GM12892 (cell line): ENCODE results near the gene C22orf15.
A peak's percentile ranks its signal among the peaks of the same experiment; 100 is the strongest.

ENCODE experiments used
- DNase-seq: peaks from one replicate; pipeline ENCODE4 v3.0.0; 2011; ENCODE audit not compliant: insufficient read length
- FAIRE-seq: peaks from 2 replicates; lab custom pipeline; 2011; peaks lifted over from hg19 to GRCh38; lab: Jason Lieb, UNC
- POLR2A ChIP-seq: IDR thresholded peaks from 2 replicates; pipeline ENCODE4 v1.6.1; 2011; ENCODE audit warnings: low read depth, low read length, control low read depth
- POLR2AphosphoS5 ChIP-seq: IDR thresholded peaks from 2 replicates; pipeline ENCODE4 v1.6.1; 2011; ENCODE audit warnings: low read depth, low read length, control low read depth
- TAF1 ChIP-seq: IDR thresholded peaks from 2 replicates; pipeline ENCODE4 v1.6.1; 2011; ENCODE audit warnings: low read depth, mild to moderate bottlenecking, control low read depth, low read length, borderline replicate concordance

C22orf15 gene

GRCh38 chr22:23752750-23753149 lies 10.0 kb upstream of the C22orf15 start:
- FAIRE-seq: no peak
- no peak for TF ChIP-seq POLR2AphosphoS5
- no peak for TF ChIP-seq POLR2A
- no peak for TF ChIP-seq TAF1
- DNase-seq: no peak

DNA sequence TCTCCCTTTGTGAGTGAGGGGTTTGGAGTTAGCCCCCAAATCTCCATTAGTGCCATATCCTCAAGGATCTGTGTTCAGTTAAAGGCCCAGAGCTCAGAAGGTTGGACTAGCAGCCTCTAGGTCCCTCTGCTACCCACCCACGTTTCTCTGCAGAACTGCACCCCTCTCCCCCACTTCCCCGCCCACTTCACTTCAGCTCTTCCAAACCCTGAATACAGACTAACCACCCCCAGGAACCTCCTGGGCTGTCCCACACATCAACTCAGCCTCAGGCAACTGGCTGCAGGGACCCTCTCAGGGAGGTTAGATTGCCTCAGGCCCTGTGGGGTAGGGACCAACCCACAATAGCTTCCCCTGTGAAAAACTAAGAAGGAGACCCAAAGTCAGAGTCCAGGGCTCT lies 9.4 kb upstream of the C22orf15 start:
- no peak for TF ChIP-seq POLR2AphosphoS5
- peak; percentile 84 for FAIRE-seq
- DNase-seq: no peak

DNA sequence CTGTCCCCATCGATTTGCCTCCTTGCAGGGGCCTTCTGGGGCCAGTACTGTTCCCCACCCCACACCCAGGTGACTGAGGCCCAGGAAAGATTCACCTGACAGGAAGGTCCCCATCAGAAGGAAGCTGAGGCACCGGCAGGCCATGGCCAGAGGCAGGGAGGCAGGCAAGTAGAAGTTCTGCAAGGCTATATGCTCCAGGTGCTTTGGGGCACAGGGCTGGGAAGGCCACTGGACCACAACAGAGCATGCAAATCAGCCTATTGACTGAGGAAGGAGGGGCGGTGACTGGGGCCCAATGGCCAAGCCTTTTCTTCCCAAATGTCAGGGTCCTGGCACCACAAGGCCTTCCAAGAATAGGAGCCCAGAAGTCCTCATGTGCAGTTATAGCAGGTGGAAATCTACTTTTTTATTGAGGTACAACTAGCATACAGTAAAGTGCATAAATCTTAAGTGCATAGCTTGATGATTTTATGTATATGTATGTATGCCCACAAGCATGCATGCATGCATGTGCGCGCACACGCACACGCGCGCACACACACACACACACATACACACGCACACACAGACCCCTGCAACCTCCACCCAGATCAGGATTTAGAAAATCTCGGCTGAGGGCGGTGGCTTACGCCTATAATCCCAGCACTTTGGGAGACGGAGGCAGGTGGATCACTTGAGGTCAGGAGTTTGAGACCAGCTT lies 8.4 kb upstream of the C22orf15 start, which contains the start of gene VPREB3:
TSS of gene VPREB3 (minus strand) at position 206 of the 700 bp plus-strand sequence. CDS start at position 144, 62 bp downstream.
- DNase-seq (no peak), FAIRE-seq (peak; percentile 64)
- TF ChIP-seq TAF1 (no peak), POLR2A (no peak), POLR2AphosphoS5 (no peak)

DNA sequence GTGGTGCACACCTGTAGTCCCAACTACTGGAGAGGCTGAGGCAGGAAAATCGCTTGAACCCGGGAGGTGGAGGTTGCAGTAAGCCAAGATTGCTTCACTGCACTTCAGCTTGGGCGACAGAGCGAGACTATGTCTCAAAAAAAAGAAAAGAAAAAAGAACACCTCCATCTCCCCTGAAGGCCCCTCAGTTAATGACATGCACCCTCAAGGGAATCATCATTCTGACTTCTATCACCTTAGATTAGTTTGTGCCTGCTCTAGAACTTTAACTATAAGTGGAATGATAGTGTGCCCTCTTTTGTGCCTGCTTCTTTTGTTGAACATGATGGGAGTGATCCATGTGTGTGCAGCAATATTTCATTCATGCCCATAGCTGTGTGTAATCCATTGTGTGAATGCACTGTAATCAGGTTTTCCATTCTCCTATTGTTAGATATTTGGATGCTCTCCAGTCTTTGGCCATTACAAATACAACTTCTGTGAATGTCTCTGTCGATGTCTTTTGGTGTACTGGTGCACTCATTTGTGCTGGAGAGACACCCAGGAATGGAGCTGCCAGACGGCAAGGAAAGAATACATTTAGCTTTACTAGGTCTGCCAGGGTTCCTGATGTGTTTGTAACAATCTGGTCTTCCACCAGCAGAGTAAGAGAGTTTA lies 7.7 kb upstream of the C22orf15 start:
- DNase-seq (no peak), FAIRE-seq (no peak)
- no peak for TF ChIP-seq POLR2A
- TF ChIP-seq TAF1: no peak
- no peak for TF ChIP-seq POLR2AphosphoS5

DNA sequence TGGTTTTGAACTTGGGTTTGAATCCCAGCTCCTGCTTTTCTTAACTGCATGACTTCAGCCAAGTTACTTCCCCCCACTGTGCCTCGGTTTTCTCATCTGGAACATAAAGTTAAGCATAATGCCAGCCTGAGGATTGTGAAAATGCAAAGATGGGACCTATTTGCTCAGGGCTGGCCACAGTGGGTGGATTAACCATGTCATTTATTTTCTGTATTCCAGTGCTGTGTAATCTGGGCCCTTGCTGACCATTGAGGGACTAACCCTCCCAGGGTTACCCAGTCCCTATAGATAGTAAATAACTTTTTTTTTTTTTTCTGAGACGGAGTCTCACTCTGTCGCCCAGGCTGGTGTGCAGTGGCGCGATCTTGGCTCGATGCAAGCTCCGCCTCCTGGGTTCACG lies 7.1 kb upstream of the C22orf15 start:
- DNase-seq (no peak), FAIRE-seq (no peak)
- TF ChIP-seq TAF1 (no peak), POLR2A (no peak), POLR2AphosphoS5 (no peak)

DNA sequence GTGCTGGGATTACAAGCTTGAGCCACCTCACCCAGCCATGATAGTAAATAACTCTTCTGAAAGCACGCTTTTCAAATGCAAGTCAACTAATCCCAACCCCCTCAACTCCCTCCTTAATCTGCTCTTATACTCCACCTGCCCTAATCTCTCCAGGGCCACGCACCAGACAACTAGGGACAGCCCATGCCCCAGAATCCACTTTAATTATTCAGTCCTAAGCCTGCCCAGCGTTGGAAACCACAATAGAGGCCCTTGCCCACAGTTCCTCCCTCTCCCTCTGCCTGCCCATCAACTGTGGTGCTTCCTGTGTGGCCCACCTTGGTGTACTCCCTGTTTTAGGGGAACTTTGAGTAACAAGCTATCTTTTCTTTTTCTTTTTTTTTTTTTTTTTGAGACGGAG lies 5.9 kb upstream of the C22orf15 start:
- DNase-seq (no peak), FAIRE-seq (no peak)
- TF ChIP-seq POLR2A (no peak), POLR2AphosphoS5 (no peak), TAF1 (no peak)

DNA sequence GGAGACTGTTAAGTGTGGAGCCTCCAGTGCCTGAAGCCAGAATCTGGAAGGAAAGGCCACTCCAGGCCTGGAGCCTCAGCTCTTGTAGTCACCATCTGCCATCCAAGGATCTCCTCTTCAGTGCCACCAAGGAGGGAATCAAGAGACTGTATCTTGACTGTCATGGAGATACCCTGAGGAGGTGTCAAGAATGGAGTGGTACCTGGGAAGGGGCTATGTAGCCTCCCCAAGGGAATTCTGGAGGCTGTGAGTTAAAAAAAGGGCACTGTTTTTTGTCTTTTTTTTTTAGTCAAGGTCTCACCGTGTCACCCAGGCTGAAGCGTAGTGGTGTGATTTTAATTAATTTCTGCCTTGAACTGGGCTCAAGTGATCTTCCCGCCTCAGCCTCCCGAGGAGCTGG lies 3.2 kb upstream of the C22orf15 start:
- TF ChIP-seq TAF1 (no peak), POLR2AphosphoS5 (no peak), POLR2A (no peak)
- no peak for FAIRE-seq
- no peak for DNase-seq

GRCh38 chr22:23760056-23760455 lies 2.7 kb upstream of the C22orf15 start:
- TF ChIP-seq POLR2AphosphoS5 (no peak), TAF1 (no peak), POLR2A (no peak)
- DNase-seq (no peak), FAIRE-seq (no peak)

DNA sequence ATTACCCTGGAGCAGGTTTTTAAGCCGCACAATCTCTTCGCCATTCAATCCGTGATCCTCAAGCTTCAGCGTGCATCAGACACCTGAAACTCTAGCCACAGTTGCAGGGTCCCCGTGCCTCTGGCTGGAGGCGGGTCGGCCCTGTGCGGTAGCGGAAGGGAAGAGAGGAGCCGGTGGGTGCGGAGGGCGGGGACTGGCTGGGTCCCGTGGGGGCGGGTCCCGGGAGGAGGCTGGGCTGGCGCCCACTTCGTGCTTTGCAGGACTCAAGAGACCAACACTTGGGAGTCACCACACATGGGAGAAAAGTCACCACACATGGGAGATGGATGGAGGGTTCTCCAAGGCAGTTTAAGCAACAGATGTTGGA lies 772 bp downstream of the C22orf15 start:
- DNase-seq (no peak), FAIRE-seq (peak; percentile 60)
- TF ChIP-seq TAF1: no peak
- TF ChIP-seq POLR2AphosphoS5: no peak; the same call in 1 of the 2 replicates
- no peak; the same call in 1 of the 2 replicates for TF ChIP-seq POLR2A

GRCh38 chr22:23763954-23764353 lies 1.2 kb downstream of the C22orf15 start:
- FAIRE-seq (peak; percentile 44), DNase-seq (no peak)
- no peak; the same call in 1 of the 2 replicates for TF ChIP-seq POLR2A
- no peak for TF ChIP-seq POLR2AphosphoS5
- TF ChIP-seq TAF1: no peak

DNA sequence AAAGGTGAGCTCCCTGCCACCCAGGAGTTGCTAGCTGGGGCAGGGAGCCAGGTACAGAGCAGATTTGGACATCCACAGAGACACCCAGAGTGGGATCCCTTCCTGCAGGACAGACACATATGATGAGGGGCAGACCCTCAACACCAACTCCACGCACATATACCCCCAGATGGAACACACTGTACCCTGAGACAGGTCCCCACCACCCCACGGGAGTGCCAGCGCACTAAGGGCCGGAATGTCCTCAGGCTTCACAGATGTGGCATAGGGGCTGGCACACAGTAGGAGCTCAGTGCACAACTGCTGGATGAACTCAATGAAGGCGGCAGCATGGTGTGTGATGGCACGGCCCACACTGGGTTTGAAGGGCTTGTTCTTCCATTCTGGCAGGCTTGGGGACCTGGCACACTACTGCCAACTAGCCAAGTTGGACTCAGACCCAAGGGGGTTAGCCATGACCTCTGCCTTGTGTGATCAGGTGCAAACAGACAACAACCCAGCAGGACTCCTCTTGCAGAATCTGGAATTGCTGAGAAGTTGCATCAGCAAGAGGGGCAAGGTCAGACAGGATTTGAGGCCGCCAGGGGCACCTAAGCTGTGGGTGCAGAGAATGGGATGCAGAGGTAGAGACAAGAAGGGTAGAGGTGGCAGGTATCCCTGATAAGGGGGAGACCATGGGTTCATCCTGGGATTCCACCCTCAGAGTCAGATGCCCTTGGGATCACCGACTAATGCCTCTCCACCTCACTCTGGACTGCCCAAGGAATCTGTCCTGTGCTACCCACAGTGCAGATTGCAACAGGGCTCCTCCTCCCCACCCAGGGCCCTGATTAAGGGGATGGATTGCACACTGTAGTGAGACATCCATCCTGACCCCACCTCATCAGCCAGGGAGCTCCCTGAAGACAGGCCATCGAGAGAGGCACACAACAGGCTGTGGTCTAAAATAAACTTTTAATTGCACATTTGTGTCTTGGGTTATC lies 2.4 kb downstream of the C22orf15 start:
- FAIRE-seq (no peak), DNase-seq (no peak)
- TF ChIP-seq TAF1 (no peak), POLR2AphosphoS5 (no peak), POLR2A (no peak)
